Head of caudate nucleus (tissue), 42 donors: ENCODE data around the gene SESN3.
"Not testable (repeated sequence)": the region's sequence is repeated elsewhere in the genome, so short reads cannot be mapped to it uniquely, and the experiment has no call there.

Experiments
- DNase-seq, 42 donors: peaks; one replicate each; pipeline versions ENCODE4 v3.0.0 to v3.0.0-alpha.2; 2020 to 2021; ENCODE audit warnings: mixed read lengths in 7 of 42
- intact Hi-C: fragments of 100-400 bp; cut with DNase I; formaldehyde crosslinking; loops from one replicate; pipeline ENCODE4 v1.15.0; 2022

The SESN3 gene

DNA sequence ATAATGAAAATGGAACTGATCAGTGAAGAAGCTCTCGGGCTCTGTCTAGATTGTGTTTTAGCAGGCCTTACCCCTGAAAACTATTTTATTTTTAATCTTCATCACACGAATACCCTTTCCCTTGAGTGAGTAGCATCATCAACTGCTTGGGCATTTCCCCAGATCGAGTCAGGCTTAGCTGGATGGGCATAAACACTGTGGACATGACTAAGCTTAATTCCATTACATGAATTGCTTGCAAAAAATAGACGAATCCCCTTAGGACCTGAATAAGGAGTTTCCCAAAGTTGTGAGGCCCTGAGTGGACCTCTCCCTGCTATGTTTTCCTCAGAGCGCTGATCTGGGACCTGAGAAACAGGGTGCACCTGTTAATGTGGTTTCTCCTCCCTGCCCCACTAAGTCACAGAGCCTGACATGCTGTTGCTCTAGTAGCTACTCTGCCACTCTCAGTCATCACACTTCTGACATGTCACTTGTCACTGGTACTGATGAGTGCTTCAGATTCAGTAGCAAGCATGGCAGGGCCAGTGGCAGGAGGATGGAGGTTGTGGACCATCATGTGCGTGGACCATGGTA lies 87.8 kb downstream of the SESN3 start:
- intact Hi-C loops, result no loop called here
- DNase-seq, result no peak

DNA sequence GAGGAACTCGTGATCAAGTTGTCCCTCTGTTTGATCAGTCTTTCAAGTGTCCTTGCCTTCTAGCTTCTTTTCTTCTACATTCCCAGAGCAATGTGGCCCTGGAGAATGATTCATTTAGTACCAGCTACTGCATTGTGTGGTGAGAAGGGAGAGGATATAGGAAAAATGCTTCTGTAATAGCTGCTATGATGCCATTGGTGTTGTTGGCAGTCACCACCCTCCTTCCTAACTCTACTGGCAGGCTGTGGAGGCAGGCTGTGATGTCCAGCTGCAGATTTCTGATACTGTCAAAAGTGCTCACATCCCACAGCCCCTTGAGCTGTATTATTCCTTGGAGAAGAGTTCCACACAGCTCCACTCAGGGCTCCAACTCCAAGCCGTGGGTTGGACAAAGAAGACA lies 88.6 kb downstream of the SESN3 start:
- intact Hi-C loops, result no loop called here
- no peak for DNase-seq

- intact Hi-C loops, result no loop called here
- DNase-seq, result no peak
These were observed 90.5 kb downstream of the SESN3 start for GRCh38 chr11:95140397-95141033.

DNA sequence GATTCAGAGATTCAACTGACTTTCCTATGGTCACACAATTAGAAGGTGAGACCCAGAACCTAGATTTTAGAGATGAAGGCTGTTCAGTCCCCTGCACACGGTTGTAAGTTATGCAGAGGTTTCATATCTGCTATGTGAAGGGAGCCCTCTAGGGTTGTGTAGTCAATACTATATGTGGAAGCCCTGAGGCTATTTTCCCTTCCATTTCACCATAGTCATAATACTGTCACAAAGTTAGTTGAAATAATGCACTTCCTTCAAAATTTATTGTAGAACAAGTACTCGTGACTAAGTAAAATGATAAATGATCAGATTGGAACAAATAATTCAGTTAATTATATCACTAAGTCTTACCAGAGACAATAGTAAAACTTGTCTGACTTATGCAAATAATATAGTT lies 92.6 kb downstream of the SESN3 start:
- DNase-seq, result no peak
- intact Hi-C loops, result loop anchor here (5.0 kb wide), 1 partner anchor 166 kb away; the partner anchor contains the start of genes CWC15 and KDM4D

GRCh38 chr11:95137299-95137698 lies 93.7 kb downstream of the SESN3 start:
- no peak for DNase-seq

GRCh38 chr11:95136747-95137146 lies 94.3 kb downstream of the SESN3 start:
- intact Hi-C loops, result loop anchor here (5.0 kb wide), 1 partner anchor 164 kb away; the partner anchor contains the start of genes CWC15 and KDM4D
- DNase-seq, result not testable (repeated sequence)

More at GRCh38 chr11:95137299-95137698, 93.7 kb downstream of the SESN3 start:
- intact Hi-C loops, result loop anchor here (5.0 kb wide), 1 partner anchor 165 kb away; the partner anchor contains the start of genes CWC15 and KDM4D

GRCh38 chr11:95135880-95136279 lies 95.1 kb downstream of the SESN3 start:
- intact Hi-C loops, result loop anchor here (5.0 kb wide), 1 partner anchor 164 kb away; the partner anchor contains the start of genes CWC15 and KDM4D
- no peak for DNase-seq

GRCh38 chr11:95135155-95135554 lies 95.8 kb downstream of the SESN3 start:
- intact Hi-C loops, result loop anchor here (5.0 kb wide), 1 partner anchor 163 kb away; the partner anchor contains the start of genes CWC15 and KDM4D
- DNase-seq, result no peak

DNA sequence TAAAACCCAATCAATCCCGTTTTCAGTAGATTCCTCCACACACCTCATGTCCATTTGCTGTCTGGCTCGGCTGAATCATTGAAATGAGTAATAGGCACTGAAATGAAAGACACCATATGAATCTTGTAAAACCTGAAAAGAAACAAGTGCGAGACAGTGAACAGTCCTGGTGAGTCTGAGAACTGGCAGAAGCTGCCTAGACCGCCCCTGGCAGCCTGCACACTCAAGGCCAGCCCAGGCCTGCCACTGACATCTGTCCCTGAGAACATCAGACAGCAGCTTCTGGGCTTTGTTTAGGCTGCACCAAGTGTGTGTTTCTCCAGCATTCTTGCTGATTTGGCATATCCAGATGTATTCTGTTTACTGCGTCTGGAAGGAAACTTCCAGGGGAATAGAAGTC lies 96.5 kb downstream of the SESN3 start:
- peak in 26 of 42 donors; percentile 13 to 76 (median 44) for DNase-seq
- intact Hi-C loops, result no loop called here

GRCh38 chr11:95132956-95133355 lies 98.0 kb downstream of the SESN3 start:
- DNase-seq, result peak in 1 of 42 donors; percentile 5
- intact Hi-C loops, result no loop called here

GRCh38 chr11:95128602-95129001 lies 102.4 kb downstream of the SESN3 start:
- DNase-seq, result no peak
- intact Hi-C loops, result no loop called here

GRCh38 chr11:95123556-95123955 lies 107.4 kb downstream of the SESN3 start:
- intact Hi-C loops, result no loop called here

GRCh38 chr11:95121698-95122097 lies 109.3 kb downstream of the SESN3 start:
- DNase-seq, result no peak
- intact Hi-C loops, result no loop called here

More at GRCh38 chr11:95123556-95123955, 107.4 kb downstream of the SESN3 start:
- no peak for DNase-seq

DNA sequence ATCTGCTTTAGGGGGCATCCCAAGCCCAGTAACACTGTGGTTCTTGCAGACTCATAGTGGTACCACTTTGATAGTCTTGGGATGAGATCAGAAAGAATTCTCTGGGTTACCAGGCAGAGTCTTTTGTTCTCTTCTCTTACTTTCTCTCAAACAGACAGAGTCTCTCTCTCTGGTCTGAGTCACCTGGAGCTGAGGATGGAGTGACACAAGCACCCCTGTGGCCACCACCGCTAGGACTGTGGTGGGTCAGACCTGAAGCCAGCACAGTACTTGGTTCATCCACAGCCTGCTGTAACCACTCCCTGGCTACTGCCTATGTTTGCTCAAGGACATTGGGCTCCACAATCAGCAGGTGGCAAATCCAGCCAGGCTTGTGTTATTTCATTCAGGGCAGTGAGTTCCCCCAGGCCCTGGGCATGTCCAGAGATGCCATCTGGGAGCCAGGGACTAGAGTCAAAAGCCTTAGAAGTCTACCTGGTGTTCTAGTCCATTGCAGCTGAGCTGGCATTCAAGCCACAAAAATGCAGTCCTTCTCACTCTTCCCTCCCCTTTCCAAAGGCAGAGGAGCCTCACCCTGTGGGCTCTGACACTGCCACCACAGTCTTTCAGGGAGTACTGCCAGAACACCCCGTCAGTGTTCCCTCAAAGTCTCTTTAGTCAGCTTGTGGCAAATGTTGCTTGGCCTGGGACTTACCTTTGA lies 111.5 kb downstream of the SESN3 start:
- DNase-seq, result no peak
- intact Hi-C loops, result no loop called here

GRCh38 chr11:95115597-95115996 lies 115.4 kb downstream of the SESN3 start:
- no peak for DNase-seq
- intact Hi-C loops, result no loop called here
